Diencephalon (tissue), 1 donor: ENCODE measurements around the gene ASS1. TPM values are rescaled to one million over a fixed set of nuclear protein-coding genes. Genes with fewer than 3 reads are reported as not detected.

ENCODE experiments used
- small RNA-seq: library from RNA; depleted of rRNA; stranded (forward); fragments of <200 nt; gene quantifications from one replicate; pipeline ENCODE3, GENCODE V24; 2014
- total RNA-seq: library from RNA; depleted of rRNA; stranded (reverse); fragments of >200 nt; gene quantifications from one replicate; pipeline ENCODE4 v1.2.3, GENCODE V29; 2014

ASS1 gene
- 49.4 TPM for total RNA-seq

GRCh38 chr9:130444565-130445221 lies at the start of gene ASS1:
TSS of gene ASS1 (plus strand) at chr9:130444961. CDS start at chr9:130452229, 7,268 bp downstream.

Small RNA genes lying within 50 kb of the gene (small RNA-seq; reads per million reads assigned to genes)
- gene RN7SL665P: not detected

Other genes with a start within 250 kb of the ASS1 start
- 0.46 TPM for gene HMCN2, start 179.2 kb upstream of the ASS1 start, total RNA-seq
- gene FUBP3, start 134.6 kb downstream of the ASS1 start, total RNA-seq: 59.7 TPM
- gene PRDM12, start 219.6 kb downstream of the ASS1 start, total RNA-seq: 0.46 TPM
- 39.4 TPM for gene EXOSC2, start 248.8 kb downstream of the ASS1 start, total RNA-seq